Measurements from ENCODE around the gene VARS1. TPM values are rescaled to one million over a fixed set of nuclear protein-coding genes. Genes with fewer than 3 reads are reported as not detected.
A peak's percentile ranks its signal among the peaks of the same experiment; 100 is the strongest.

Gene VARS1
- total and polyA plus RNA-seq, 2 of the 8 experiments (the other 6 are each of a cell fraction or from before 2014, with no cell fraction given): 53.5 to 162 TPM

DNA sequence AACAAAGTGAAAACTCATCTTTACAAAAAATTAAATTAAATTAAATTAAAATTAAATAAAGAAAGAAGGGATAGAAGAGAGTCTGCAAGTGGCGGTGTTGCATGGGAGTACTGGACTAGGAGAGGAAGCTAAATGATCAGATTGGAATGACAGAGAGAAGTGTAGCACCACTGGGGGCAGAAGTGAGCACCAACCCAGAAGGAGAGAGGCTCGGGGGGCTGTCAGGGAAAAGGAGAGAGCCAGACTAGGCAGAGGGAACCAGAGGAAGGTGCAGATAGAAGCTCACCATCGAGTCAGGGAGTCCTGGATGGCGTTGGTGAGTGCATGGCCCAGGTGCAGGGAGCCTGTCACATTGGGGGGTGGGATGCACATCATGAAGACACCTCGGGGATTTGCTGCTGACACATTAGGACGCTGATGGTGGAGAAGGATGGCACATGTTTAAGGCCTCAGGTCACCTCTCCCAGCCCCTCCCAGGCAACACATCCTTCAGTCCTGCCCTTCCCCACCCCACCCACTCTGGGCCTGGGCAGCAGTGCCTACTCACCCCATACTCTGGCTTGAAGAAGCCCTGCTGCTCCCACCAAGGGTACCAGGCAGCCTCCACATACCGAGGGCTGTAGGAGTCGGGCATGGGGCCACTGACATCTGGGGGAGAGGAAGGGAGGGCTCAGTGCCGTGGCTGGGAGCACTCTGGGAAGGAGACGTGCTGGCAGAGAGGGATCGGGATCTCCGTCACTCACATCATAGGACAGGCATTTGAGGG, 4.0 kb downstream of the VARS1 start (continued):
- TF ChIP-seq TBP (IDR thresholded peaks at IDR 0.05; ENCODE audit: low read depth, low read length) (no peak), SP4 (IDR thresholded peaks at IDR 0.05; ENCODE audit: low read length) (no peak), FOSL1 (IDR thresholded peaks at IDR 0.05; ENCODE audit: insufficient read depth, low read depth, low read length) (no peak), TEAD4 (IDR thresholded peaks at IDR 0.05; ENCODE audit: low read depth, low read length) (peak; percentile 15; the same call in 1 of the 2 replicates), SP1 (IDR thresholded peaks at IDR 0.05; ENCODE audit: low read depth, low read length) (no peak), JUN (IDR thresholded peaks at IDR 0.05; ENCODE audit: low read depth, low read length) (no peak), CREB1 (IDR thresholded peaks at IDR 0.05) (0 out of 2 replicates have a peak, but pooled peaks have one; percentile 10), RAD21 (IDR thresholded peaks at IDR 0.05 in 1 of 2, conservative IDR thresholded peaks at IDR 0.05 in 1 of 2; ENCODE audit: low read depth in 2 of 2, low read length in 2 of 2) (peak; percentile 58 to 61), POLR2AphosphoS5 (IDR thresholded peaks at IDR 0.05; ENCODE audit: low read depth, low read length) (no peak), SIN3A (conservative IDR thresholded peaks at IDR 0.05 in 1 of 2, IDR thresholded peaks at IDR 0.05 in 1 of 2; ENCODE audit: low read depth in 1 of 2, low read length in 2 of 2) (peak; percentile 83 to 91; a peak in 2 of 4 replicates), HDAC2 (IDR thresholded peaks at IDR 0.05; ENCODE audit: borderline replicate concordance in 1 of 2, low read depth in 2 of 2, low read length in 2 of 2) (no peak), CBX5 (IDR thresholded peaks at IDR 0.05; ENCODE audit: low read depth, low read length) (no peak), CBX8 (IDR thresholded peaks at IDR 0.05; ENCODE audit: borderline replicate concordance, low read depth, low read length) (no peak), SP2 (IDR thresholded peaks at IDR 0.05; ENCODE audit: low read length) (no peak), JUND (IDR thresholded peaks at IDR 0.05; ENCODE audit: low read length) (no peak), EGR1 (IDR thresholded peaks at IDR 0.05; ENCODE audit: borderline replicate concordance, low read depth, low read length) (no peak)
- TF ChIP-seq, protein P1, sequence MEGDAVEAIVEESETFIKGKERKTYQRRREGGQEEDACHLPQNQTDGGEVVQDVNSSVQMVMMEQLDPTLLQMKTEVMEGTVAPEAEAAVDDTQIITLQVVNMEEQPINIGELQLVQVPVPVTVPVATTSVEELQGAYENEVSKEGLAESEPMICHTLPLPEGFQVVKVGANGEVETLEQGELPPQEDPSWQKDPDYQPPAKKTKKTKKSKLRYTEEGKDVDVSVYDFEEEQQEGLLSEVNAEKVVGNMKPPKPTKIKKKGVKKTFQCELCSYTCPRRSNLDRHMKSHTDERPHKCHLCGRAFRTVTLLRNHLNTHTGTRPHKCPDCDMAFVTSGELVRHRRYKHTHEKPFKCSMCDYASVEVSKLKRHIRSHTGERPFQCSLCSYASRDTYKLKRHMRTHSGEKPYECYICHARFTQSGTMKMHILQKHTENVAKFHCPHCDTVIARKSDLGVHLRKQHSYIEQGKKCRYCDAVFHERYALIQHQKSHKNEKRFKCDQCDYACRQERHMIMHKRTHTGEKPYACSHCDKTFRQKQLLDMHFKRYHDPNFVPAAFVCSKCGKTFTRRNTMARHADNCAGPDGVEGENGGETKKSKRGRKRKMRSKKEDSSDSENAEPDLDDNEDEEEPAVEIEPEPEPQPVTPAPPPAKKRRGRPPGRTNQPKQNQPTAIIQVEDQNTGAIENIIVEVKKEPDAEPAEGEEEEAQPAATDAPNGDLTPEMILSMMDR (IDR thresholded peaks at IDR 0.05; ENCODE audit: control extremely low read depth in 1 of 3, insufficient read depth in 1 of 3, low read depth in 1 of 3, low read length in 3 of 3): peak; percentile 56 to 70 (median 66)
